Measurements from ENCODE around the gene SRP72. TPM values are rescaled to one million over a fixed set of nuclear protein-coding genes. Genes with fewer than 3 reads are reported as not detected.

The SRP72 gene
- total and polyA plus RNA-seq, 2 of the 8 experiments (the other 6 are each of a cell fraction or from before 2014, with no cell fraction given): 37.7 to 144 TPM

DNA sequence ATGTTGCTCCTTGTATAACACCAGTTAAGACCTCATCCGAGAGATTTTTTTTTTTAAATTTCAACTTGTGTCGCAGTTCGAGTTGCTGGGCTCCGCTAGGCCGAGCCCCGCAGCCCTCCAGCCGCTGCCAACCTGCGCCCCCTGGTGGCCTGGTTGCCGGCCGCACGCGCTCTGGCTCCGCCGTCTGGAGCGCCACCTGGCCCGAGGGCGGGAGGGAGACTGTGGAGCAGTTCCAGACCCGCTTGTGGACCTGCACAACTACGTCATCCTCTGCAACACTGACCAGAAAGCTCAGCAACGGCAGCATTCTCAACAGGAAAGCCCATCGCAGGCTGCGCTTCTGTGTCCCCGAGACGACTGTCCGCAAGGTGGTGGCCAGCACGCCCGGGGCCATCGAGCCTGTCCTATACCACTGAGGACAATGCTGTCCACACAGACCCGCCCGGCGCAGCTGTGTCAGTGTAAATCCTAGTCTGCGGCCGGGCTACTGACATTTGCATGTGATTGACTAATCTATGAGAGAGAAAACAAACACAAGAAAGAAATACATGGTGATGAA lies 77.2 kb downstream of the SRP72 start (continued):
- TF ChIP-seq TCF12 (IDR thresholded peaks at IDR 0.05; ENCODE audit: low read depth, low read length) (0 out of 2 replicates have a peak, but pooled peaks have one; percentile 73), NRF1 (IDR thresholded peaks at IDR 0.05; ENCODE audit: low read depth, low read length) (no peak), SP1 (IDR thresholded peaks at IDR 0.05; ENCODE audit: low read depth, low read length) (no peak), RAD21 (IDR thresholded peaks at IDR 0.05 in 1 of 2, conservative IDR thresholded peaks at IDR 0.05 in 1 of 2; ENCODE audit: low read depth in 2 of 2, low read length in 2 of 2) (peak; percentile 84 to 92)
